ENCODE measurements around the gene UNC5B. TPM values are rescaled to one million over a fixed set of nuclear protein-coding genes. Genes with fewer than 3 reads are reported as not detected.
A peak's percentile ranks its signal among the peaks of the same experiment; 100 is the strongest.

Gene UNC5B
- total RNA-seq, 1 experiment from 2014 or later, result 0.07 TPM

DNA sequence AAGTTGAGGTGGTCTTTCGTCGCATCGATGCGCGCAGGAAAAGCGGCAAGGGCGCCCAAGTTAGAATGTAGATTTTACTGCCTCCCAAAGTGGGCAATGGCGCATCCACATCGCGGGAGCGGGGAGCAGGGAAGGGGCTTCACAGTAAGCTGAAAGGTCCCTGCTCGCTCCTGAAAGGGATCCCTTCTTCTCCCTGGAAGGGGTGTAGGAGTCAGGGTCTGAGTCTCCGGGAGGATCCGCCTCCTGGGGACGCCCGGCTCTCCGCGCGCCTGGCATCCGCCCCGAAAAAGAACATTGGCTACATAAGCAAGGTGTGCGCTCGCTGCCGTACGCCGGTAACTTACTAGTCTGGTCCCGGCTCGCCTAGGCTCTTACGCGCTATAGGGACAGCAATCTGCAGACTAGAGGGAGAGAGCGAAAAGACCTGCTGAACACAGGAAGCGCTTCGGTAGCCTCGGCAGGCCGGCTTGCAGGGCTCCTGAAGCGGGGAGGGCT is 804 bp downstream of the UNC5B start:
- no TSS peak for BruUV-seq (replicated peaks)
- CTCF ChIA-PET, result interaction anchor here (0.6 kb wide), 1 partner anchor 162 kb away, joined by 4 read pairs; no protein-coding TSS in a partner anchor
- intact Hi-C loops (cut with micrococcal nuclease; ENCODE audit: unreplicated experiment), result no loop called here
- DNase-seq, result peak; percentile 60
- H3K27ac Mint-ChIP-seq (ENCODE audit: unreplicated experiment), result no peak overlapping the region
- no peaks in the 10 kb centered on the region for H3K4me1 Mint-ChIP-seq (ENCODE audit: low read depth, unreplicated experiment)
- peaks cover 91% of the 10 kb centered on the region for H3K27me3 Mint-ChIP-seq (ENCODE audit: unreplicated experiment)
- TF ChIP-seq, protein P1, sequence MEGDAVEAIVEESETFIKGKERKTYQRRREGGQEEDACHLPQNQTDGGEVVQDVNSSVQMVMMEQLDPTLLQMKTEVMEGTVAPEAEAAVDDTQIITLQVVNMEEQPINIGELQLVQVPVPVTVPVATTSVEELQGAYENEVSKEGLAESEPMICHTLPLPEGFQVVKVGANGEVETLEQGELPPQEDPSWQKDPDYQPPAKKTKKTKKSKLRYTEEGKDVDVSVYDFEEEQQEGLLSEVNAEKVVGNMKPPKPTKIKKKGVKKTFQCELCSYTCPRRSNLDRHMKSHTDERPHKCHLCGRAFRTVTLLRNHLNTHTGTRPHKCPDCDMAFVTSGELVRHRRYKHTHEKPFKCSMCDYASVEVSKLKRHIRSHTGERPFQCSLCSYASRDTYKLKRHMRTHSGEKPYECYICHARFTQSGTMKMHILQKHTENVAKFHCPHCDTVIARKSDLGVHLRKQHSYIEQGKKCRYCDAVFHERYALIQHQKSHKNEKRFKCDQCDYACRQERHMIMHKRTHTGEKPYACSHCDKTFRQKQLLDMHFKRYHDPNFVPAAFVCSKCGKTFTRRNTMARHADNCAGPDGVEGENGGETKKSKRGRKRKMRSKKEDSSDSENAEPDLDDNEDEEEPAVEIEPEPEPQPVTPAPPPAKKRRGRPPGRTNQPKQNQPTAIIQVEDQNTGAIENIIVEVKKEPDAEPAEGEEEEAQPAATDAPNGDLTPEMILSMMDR (IDR thresholded peaks at IDR 0.05; ENCODE audit: unreplicated experiment), result no peak
- H3K9me3 Mint-ChIP-seq (ENCODE audit: low read depth, unreplicated experiment), result no peaks in the 10 kb centered on the region
- peak overlapping the region; percentile 59 for H3K4me3 Mint-ChIP-seq (ENCODE audit: low read depth, unreplicated experiment)
- H3K36me3 Mint-ChIP-seq (ENCODE audit: insufficient read depth, unreplicated experiment), result peaks cover 6% of the 10 kb centered on the region

DNA sequence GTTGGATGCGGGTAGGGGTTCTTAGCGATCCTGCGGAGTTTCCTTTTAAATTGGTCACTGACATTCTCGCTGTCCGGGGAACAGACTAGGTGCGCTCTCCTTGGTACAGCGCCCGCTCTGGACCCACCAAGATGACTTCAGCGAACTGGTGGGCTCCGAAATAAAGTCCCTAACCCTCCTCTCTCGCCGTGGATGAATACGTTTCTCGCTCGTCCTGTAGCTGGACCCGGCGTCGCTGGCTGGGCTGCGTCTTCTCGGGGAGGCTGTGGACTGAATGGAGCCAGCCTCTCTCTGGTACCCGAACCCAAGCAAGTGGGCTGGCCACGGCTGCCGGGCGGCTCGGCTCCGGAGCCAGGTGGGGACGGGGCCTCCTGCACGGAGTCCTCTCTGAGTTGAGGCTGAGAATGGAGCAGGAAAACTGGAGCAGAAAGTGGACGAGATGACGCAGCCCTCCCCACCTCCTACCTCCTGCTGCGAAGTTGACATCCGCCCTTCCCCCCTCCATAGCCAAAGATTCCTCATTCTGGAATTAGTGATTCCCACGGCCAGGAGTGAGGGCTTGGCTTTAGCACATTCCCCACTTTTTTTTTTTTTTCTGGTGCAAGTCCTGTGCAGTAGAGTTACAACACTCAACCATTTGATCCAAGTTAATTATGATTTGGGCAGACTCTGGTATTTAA is 1.5 kb downstream of the UNC5B start:
- TF ChIP-seq, protein P1 (IDR thresholded peaks at IDR 0.05; ENCODE audit: unreplicated experiment), result no peak
- CTCF ChIA-PET, result interaction anchor here (0.6 to 0.7 kb wide), 2 partner anchors 161 to 375 kb away, joined by 3 to 4 read pairs; no protein-coding TSS in a partner anchor
- peak overlapping the region; percentile 59 for H3K4me3 Mint-ChIP-seq (ENCODE audit: low read depth, unreplicated experiment)
- no peak overlapping the region for H3K27ac Mint-ChIP-seq (ENCODE audit: unreplicated experiment)
- peaks cover 7% of the 10 kb centered on the region for H3K36me3 Mint-ChIP-seq (ENCODE audit: insufficient read depth, unreplicated experiment)
- H3K4me1 Mint-ChIP-seq (ENCODE audit: low read depth, unreplicated experiment), result no peaks in the 10 kb centered on the region
- intact Hi-C loops (cut with micrococcal nuclease; ENCODE audit: unreplicated experiment), result no loop called here
- no peak for DNase-seq
- peaks cover 93% of the 10 kb centered on the region for H3K27me3 Mint-ChIP-seq (ENCODE audit: unreplicated experiment)
- H3K9me3 Mint-ChIP-seq (ENCODE audit: low read depth, unreplicated experiment), result no peaks in the 10 kb centered on the region
- no TSS peak for BruUV-seq (replicated peaks)

DNA sequence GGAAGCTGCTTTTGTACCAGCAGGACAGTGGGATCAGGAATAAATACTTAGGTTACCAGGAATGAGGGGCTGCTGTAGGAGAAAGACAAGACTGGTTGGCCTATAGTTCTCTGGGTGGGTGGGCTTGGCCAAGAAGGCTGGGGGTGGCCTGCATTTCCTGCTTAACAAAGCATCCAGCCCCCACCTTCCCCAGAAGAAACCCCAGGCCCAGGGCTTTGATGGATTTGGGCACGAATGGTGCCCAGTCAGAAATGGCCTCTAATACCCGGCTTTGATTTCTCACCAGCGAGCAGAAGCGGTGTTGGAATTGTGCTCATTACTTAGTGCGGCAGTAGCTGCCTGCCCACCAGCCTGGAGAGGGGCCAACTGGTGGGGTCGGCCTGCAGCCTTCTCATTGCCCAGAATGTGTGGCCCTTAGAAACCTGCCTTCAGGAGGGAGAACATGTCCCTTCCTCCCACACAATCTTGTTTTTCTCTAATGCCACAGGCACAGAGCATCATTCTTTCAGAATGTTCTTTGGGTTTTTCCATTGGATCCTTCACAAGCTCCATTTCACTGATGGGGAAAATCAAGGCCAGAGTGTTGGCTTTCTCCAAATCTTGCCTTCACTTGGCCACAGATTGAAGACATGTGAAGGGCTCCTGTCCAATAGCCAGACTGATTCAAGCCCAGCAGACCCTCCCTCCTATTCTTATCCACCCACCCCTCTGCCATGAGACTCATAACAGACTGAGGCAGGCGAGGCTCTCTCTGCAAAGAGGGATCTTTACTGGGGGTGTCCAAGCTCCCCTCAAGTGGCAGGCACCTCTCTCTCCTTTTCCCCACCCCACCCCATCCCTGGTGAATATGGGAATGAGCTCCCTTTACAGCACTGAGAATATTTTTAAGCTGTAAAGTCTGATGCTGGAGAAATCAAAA is 2.5 kb downstream of the UNC5B start:
- Mint-ChIP-seq H3K36me3 (ENCODE audit: insufficient read depth, unreplicated experiment) (peaks cover 7% of the 10 kb centered on the region), H3K27ac (ENCODE audit: unreplicated experiment) (no peak overlapping the region), H3K4me3 (ENCODE audit: low read depth, unreplicated experiment) (no peak overlapping the region), H3K27me3 (ENCODE audit: unreplicated experiment) (peaks cover 96% of the 10 kb centered on the region), H3K9me3 (ENCODE audit: low read depth, unreplicated experiment) (no peaks in the 10 kb centered on the region), H3K4me1 (ENCODE audit: low read depth, unreplicated experiment) (no peaks in the 10 kb centered on the region)
- no peak for DNase-seq
- TF ChIP-seq, protein P1 (IDR thresholded peaks at IDR 0.05; ENCODE audit: unreplicated experiment), result no peak
- CTCF ChIA-PET, result interaction anchor here (0.6 kb wide), 3 partner anchors 166 to 193 kb away, joined by 3 to 8 read pairs (median 4); no protein-coding TSS in a partner anchor
- BruUV-seq (replicated peaks), result no TSS peak
- intact Hi-C loops (cut with micrococcal nuclease; ENCODE audit: unreplicated experiment), result no loop called here

DNA sequence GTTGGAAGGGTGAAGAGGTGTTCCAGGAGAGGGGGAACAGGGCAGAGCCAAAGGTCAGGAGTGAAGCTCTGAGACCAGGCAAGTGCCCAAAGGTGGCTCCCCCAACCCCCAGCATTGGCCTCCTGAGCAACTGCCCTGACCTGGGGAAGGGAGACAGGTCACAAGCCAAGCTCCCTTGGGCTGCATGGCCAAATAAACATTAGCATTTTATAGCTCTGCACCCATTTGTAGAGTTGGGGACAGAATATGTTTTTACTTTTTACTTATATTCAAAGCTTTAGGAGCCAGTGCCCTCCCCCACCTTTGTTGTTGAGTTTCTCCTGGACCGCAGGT is 4.0 kb downstream of the UNC5B start:
- no peak overlapping the region for H3K27ac Mint-ChIP-seq (ENCODE audit: unreplicated experiment)
- H3K9me3 Mint-ChIP-seq (ENCODE audit: low read depth, unreplicated experiment), result no peaks in the 10 kb centered on the region
- CTCF ChIA-PET, result interaction anchor here (0.7 kb wide), 1 partner anchor 532 kb away, joined by 3 read pairs; no protein-coding TSS in a partner anchor
- peak overlapping the region; percentile 45 for H3K4me3 Mint-ChIP-seq (ENCODE audit: low read depth, unreplicated experiment)
- TF ChIP-seq, protein P1 (IDR thresholded peaks at IDR 0.05; ENCODE audit: unreplicated experiment), result no peak
- peaks cover 7% of the 10 kb centered on the region for H3K36me3 Mint-ChIP-seq (ENCODE audit: insufficient read depth, unreplicated experiment)
- DNase-seq, result no peak
- BruUV-seq (replicated peaks), result no TSS peak
- intact Hi-C loops (cut with micrococcal nuclease; ENCODE audit: unreplicated experiment), result no loop called here
- H3K4me1 Mint-ChIP-seq (ENCODE audit: low read depth, unreplicated experiment), result no peaks in the 10 kb centered on the region
- peaks cover 96% of the 10 kb centered on the region for H3K27me3 Mint-ChIP-seq (ENCODE audit: unreplicated experiment)
